GM18867 (cell line): ENCODE data around the gene PFKFB2.

Experiments
- ATAC-seq: cut with Tn5 transposase; IDR thresholded peaks from one replicate; pipeline ENCODE4 v1.9.1; 2021; ENCODE audit warnings: mild to moderate bottlenecking, moderate library complexity; ENCODE audit not compliant: unreplicated experiment

Gene PFKFB2

DNA sequence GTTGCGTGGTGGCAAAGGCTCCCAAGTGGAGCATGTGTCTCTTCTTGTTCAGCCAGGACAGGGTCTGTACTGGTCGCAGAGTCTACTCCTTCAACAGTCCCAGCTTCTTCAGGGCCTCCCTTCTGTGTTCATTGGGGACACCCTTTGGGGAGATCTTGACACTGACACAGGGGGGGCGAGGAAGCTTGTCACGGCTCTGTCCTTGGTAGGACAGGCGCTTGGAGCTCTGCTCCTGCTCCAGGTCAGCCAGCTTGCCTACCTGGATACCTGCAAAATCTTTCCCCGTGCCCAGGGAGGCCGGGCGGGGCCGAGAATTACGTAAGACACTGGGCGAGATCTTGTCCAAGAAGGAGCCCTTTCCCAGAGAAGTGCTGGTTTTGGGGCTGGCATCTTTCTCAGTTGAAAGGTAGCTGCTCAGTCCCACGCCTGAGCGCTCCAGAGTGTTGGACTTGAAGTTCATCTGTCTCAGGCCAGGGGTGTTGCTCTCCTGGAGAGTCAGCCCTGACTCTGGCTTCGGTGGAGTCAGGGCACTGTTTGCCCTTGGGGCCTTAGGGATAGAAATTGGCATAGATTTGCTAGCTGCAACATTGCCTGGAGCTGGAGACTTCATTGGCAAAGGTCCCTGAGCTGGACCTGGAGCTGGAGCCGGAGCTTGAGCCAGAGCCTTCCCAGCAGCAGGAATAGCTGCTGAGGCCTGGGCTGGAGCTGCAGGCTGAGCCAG is 31.0 kb upstream of the PFKFB2 start:
- ATAC-seq, result no peak

DNA sequence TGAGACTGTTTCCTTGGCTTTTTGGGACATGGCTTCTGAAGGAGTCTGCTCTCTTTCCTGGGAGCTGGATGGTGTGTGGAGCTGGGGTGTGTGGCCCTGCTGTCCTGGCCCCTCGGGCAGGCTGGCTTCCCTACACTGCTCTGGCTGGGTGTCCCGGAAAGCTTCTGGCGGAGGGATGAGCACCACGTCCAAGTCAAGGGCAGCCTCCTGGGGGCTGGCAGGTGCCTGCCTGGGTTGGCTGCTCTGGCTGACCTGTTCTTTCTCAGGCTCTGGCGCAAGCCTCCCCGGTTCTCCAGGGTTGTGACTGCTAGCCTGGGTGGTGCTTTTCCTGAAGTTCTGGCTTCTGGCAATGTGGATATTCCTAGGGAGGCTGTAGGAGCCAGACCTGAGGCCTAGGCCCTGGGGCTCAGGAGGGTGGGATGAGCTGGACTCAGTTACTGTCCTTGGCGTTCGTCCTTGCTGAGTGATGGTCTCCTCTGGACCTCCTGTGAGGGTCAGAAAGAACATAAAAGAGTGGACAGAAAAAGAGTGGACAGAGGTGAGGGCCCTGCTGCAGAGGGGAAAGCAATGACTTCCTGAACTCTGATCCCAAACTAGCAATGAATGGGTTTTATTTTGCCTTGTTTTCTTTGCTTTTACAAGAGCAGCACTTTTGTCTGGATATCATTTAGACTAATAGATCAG is 29.9 kb upstream of the PFKFB2 start:
- ATAC-seq, result no peak

DNA sequence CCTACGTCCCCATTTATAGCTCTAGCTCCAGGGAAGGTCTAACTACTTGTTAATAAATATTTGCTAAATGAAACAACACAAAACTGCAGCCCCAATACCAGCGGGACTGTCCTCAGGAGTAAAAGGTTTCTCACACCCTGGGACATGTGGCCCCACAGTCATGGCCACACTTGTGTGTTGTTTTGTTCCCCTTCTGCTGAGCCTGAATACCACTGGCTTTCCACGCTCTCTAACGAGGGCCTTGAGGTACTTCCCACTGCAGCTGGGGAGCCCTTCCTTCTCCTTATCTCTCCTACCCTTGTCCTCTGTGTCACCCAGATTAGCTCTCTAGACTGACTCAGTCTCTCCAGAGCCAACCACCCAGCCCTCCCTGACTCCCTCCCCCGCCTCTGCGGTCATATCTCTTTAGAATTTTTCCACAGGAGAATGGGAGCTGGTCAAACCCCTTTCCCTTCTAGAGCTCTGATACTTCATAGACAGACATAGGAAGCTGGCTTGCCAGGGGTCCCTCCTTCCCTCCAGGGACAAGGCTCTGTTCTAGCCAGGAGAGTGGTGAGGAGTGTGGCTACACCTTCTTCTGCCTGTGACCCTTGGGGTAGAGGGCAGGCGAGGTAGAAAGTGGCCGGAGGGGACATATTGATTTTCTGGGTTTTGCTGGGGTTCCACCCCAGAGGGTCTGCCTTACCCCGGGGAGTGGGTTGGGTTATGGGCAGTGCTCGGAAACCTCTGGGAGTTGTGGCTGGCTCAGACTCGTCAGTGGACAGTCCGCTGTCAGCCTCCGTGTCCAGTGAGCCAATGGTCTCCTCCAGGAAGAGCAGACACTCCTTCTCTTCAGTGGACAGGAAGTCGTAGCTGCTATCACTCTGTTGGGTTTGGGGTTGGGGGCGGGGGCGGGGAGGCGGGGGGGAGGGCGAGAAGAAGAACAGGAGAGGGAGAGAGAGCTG is 28.6 kb upstream of the PFKFB2 start:
- ATAC-seq, result no peak

DNA sequence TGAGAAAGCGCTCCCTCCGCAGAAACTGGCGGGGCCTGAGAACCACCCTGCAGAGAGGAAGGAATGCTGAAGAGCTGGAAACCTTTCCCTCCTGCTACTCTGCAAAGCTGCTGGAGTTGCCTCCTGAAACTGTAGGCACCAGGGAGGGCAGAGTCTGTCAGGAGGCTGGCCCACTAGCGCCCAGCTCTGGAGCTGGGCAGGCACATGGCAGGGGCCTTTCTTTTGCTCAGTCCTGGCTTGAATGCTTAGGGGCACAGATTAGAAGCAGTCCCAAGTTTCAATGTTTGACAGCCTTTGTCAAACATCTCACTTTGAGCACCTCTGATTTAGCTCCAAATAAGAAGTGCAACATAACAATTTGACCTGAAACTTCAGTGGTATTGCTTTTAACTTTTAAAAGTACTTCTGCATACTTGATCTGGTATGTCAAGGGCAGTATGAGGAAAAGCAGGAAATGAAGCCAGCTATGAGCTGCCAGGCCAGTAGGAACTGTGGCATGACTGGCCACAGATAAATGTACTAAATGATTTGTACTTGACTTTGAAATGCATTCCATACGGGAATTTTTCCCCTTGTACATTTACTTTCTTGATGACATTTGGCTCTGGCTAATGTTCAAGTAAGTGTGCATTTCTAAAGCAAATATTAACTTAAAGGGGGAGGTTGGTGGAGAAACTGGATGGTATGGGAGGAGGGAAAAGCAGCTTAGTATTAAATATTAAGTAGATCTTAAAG is 27.8 kb upstream of the PFKFB2 start:
- no peak for ATAC-seq

DNA sequence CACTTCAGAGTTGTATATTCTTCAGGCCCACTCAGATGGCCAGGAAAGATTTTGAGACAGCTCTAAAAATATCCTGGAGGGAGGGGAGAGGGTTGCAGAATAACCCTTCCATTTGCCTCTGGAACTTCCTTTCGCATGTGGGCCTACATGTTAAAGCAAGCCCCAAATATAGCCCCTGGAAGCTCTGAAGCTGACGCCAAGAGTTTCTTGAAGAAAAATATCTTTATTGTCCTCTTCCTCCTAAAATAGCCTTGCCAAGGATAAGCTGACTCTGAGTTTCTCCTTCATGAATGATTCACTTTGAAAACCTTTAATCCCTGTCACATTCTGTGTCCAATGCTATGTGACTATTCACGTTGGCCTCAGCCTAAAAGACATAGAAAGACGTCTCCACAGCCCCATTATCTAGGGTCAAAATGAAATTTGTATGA is 27.0 kb upstream of the PFKFB2 start:
- ATAC-seq, result no peak

DNA sequence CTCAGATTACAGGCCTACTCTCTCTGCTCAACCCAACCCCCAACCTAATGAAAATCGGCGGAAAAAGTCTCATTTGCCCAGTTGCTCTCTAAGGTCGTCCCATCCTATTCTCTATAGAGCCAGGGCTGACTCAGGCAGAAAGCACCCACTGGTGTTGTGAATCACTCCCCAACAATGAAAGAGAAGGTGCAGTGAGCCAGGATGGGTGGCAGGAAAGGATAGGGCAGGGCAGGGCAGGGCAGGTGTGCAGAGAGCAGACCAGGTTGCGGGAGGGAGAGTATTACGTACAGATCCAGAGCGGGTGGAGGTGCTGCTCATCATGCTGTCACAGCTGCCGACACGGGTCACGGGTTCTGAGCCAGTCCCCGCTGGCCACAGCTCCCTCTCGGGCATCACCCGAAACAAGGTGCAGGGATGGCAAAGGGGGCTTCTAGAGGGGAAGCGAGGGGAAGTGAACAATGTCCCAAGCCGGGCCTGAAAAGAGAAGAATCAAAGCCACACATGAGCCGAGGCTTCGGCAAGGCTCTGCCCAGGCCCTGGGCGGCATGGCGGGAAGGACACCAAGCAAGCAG is 25.8 kb upstream of the PFKFB2 start:
- ATAC-seq, result no peak

DNA sequence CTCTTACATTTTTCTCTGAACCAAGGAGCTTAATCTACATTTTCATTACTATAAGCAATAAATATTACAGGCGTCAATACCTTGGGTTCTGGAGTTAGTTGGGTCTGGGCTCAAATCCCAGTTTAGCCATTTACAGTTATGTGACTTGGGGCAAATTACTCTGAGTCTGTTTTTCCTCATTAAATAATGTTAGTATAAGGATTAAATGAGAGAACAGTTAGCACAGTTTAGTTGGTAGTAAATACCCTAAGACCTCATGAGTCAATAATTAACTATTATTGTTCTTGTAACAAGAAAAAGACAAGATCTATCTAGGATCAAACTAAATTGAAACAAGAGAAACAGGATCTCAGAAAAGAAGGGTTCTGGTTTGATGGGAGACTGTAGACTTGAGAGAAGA is 25.2 kb upstream of the PFKFB2 start:
- ATAC-seq, result no peak

DNA sequence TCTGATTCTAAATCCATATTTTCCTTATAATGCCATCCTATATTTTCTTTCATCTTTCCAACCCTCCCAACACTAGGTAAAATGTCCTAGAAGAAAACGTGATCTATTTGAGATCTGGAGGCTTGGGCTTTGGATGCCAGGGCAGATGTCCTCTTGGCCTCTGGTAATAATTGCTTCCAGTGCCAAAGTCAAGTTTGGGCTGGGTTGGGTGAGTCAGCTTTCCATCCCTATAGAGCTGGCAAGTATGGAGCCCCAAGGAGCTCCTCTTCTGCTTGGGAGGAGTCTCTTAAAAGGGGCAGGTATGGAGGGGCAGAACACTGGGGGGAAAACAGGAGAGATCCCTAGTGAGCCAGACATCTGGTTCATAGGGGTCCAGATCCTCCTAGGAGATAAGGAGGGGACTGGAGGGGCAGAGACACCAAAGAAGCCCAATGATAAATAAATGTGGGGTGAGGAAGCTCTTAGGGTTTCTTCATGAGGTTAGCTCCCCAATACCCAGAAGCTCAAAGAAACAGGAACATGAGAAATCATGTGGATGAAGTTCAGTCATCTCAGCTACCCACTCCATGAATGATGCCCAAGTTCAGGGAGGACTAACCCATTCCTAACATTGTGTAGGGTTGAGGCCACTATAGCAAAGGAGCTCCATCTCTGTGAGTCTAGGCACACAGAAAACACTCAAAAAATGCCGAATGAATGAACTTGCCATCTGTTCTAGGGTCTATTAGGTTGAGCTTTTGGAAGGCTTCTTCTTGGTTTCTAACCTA is 24.0 kb upstream of the PFKFB2 start:
- no peak for ATAC-seq

DNA sequence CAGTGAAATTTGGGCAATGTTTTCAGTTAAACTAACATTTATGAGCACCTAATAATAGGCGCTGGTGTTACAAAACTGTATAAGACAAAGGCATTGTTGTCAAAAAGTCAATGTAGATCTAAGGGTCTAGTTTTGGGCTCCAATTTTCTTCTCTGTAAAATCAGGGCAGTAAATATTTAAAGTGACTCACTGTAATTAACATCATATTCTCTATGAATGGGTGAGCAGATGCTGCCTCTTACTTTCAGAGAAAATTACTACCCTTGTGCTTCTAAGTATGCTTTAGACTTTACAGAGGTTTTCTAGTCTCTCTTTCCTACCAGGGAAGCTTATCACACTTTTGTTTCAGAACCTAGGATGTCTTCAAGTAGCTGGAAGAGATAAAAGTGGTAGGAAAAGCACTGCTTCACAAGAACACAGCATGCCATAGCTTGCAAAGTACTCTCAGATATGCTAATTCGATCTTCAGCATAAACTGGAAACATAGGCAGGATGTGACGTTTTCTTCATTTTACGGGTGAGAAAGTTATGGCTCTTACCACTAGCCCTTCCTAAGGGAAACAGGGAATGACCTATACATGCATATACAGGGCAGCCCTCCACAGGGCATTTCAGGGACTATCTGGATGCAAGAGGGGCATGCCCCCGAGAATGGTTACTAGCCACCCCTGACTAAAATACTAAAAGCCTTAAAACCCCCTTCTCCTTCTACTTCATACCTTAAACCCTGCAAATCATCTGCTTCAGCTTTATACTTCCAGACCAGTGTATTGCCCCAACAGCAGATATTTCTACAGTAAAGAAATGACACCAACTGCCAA is 23.2 kb upstream of the PFKFB2 start:
- ATAC-seq, result no peak

DNA sequence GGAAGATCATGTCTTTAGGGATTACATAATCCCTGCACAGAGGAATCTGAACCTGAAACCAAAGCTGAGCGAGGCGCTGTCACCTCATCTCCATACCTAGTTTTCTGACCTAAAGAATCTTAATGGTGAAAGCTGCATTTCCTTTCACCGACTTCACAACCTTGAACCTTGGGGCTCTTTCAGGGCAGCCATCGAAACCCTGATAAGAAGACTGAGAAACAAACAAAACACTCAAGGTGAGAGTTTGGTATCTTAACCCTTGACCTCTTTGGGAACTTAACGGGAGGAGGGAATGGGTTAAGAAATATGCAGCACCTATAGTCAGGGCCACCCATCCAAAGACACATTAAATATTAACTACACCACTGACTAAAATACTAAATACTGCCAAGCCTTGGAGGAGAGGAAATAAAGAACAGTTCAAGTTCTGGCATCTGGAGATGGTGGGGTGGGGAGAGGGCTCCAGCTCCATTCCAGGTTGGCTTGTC is 22.5 kb upstream of the PFKFB2 start:
- no peak for ATAC-seq

DNA sequence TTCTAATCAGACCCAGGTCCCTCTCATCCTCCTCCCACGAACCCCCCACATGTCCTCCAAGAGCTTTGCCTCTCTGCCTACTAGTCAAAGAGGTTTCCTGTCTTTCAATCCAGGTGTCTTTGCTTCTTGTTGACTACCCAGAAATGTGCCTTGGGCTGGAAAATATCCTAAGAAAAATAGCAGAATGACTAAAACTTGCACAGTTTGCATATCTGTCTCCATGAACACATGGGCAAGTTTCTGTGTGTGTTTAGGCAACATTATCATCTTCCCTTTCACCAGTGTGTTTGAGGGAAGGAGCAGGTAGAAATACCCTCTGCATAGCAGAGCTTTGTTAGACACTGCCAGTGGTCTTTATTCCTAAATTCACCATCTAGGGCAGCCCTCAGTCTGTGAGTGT is 22.1 kb upstream of the PFKFB2 start:
- ATAC-seq, result no peak

DNA sequence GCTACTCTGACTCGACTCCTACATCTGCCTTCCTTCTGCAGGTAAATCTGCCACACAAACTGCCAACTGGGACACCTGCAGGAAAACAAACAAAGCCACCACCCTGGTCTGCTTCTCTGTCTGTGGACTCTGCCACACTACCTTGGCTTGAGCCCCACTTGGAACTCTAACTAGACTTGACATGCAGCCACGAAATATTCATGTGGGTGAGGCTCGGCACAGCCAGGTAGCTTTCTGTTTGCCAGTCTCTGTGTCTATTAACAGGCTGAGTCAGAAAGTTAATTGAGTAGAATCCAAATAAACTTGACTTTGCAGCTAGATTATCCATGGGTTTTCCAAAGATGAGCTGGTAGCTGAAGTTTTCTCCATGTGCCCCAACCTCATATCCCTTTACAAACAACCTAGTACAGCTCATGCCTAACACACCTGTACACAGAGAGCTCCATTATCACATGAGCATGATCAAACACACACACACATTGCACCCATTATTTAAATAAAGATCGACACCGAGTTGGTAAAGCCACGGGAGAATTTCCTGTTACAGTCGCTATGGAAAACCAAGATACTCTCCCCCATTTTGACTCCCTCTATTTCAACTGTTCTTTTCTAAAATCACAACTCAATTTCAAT is 21.3 kb upstream of the PFKFB2 start:
- ATAC-seq, result no peak

DNA sequence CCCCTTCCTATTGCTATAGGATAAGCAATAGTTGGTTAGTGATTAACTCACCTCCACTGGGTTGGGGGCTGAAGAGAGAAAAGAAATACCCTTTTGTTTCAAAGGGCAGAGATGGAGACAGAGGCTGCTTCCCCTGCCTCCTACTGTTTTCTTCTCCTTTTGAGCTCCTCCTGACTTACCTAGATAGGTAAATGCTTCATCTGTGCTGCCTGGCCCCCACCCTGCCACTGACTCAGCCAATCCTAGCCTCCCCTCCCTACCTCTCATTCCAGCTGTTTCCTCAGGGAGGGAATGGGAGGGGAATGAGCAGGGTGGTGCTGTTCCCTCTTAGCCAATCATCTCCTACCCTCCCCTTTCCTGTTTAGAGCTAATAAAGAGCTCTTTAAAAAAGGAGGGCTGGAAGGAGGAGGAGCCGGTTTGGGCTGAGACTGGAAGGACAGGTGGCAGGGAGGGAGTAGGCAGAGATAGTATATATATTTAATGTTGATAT is 20.5 kb upstream of the PFKFB2 start, which contains the start of gene C1orf116:
Gene C1orf116, minus strand, starts transcription at position 229 of the 490 bp plus-strand sequence. CDS start 5,158 bp downstream, outside the sequence.
- no peak for ATAC-seq

DNA sequence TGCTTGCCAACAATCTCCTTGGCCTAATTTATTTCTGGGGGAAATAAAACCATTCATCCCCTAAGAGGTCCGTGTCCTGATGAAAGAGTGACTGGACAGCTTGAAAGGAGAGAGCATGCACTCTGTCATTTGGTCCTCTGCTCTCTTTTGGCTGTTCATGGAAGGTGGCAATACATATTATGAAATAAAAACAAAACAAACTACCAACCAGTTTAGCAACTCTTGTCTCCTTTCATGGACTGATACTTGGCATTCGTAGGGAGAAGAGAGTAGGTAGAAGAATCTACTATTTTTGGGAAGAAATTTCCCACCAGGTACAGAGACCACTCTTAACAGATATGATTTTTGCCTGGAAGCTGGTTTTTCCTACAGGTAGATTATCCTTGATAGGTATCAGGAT is 19.8 kb upstream of the PFKFB2 start:
- ATAC-seq, result no peak

DNA sequence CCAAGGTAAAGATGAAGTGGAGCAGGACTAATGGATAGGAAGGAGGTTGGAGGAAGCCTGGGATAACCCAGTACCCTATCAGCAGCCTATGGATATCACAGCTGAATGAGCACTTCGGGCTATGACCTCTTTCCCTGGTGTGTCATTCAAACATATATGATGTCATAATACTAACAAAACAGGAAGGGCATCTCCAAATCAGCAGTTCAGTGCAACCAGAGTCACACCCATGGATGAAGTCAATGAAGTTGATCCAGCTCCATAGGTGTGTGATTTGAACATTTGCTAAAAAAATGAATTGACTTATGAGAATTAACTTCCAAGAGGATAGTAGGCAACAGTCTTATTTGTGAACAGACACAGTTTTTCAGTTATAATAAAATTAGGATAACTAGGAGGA is 18.9 kb upstream of the PFKFB2 start:
- no peak for ATAC-seq

DNA sequence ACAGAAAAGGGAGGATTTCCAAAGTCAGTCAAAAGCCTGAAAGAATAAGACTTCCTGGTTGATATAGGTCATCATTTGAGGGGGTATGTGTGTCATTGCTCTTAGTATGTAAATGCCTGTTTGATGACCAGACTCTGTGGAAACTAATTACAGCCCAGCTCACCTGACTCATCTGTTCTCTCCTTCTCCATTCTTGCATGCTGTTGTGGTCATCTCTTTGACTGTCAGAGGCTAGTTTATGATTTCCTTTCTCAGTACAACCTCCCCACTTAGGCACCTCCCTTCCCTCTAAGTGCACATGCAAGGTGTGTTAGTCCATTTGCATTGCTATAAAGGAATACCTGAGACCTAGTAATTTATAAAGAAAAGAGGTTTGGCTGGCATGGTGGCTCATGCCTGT is 18.1 kb upstream of the PFKFB2 start:
- ATAC-seq, result no peak

DNA sequence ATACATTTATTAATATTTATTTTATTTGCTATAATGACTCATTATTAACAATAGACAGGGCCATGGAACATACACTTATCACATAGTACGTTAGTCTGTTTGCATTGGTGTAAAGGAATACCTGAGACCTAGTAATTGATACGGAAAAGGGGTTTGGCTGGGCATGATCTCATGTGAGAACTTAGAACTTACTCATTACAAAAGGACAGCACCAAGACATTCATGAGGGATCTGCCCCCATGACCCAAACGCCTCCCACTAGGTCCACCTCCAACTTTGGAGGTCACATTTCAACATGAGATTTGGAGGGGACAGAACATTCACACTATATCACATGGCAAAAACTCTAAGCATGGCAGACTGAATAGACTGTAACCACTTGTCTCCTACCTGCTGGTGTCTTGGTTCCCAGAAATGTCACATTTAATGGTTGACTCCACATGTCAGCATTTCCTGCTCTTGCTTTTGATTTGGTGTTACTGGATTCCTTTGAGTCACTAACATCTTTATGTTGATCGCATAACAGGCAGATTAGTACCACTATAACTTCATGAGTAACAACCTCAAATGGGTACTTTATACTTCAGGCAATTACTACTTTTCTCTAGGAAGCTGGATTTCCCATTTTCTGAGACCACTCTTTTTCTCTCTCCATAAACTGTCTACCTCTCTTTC is 17.1 kb upstream of the PFKFB2 start:
- ATAC-seq, result no peak
